Stimulated activated naive CD8-positive, alpha-beta T cell treated with anti-CD3 and anti-CD28 coated beads, Interleukin-15, amount 100 ng/mL, for 72 hours (primary cell): ENCODE data around the gene GSTA5.
"Not testable (repeated sequence)": the region's sequence is repeated elsewhere in the genome, so short reads cannot be mapped to it uniquely, and the experiment has no call there.

Experiments
- ATAC-seq: fragments of 150-1000 bp; cut with Tn5 transposase; 2 replicates; pipeline ENCODE4 v1.10.0; 2021; ENCODE audit warnings: mild to moderate bottlenecking, moderate library complexity
- DNase-seq, 2 donors: peaks; one replicate each; pipeline ENCODE4 v3.0.0; 2021 to 2022
- H3K27ac Mint-ChIP-seq, 2 donors: one replicate each; pipeline ENCODE4 v1.8.0; 2022; ENCODE audit warnings: mild to moderate bottlenecking in 2 of 2, mixed read lengths in 2 of 2, moderate library complexity in 2 of 2
- H3K27me3 Mint-ChIP-seq: one replicate; pipeline ENCODE4 v1.8.0; 2022; ENCODE audit warnings: mixed read lengths
- H3K4me1 Mint-ChIP-seq: one replicate; pipeline ENCODE4 v1.8.0; 2022; ENCODE audit warnings: mild to moderate bottlenecking, mixed read lengths
- H3K4me3 Mint-ChIP-seq, 2 donors: one replicate each; pipeline ENCODE4 v1.8.0; 2022; ENCODE audit warnings: mild to moderate bottlenecking in 2 of 2, mixed read lengths in 2 of 2, moderate library complexity in 1 of 2
- H3K9me3 Mint-ChIP-seq, 2 donors: one replicate each; pipeline ENCODE4 v1.8.0; 2022; ENCODE audit warnings: mixed read lengths in 2 of 2

GSTA5 gene

GRCh38 chr6:52782209-52782608 is 58.4 kb downstream of the GSTA5 start:
- H3K4me3 Mint-ChIP-seq, H3K9me3 Mint-ChIP-seq, H3K4me1 Mint-ChIP-seq, ATAC-seq, H3K27ac Mint-ChIP-seq, DNase-seq: not testable (repeated sequence)
- peaks cover 19% of the 10 kb centered on the region for H3K27me3 Mint-ChIP-seq
